OCI-M1 (cell line): ENCODE results near the gene OSBPL10.

ENCODE experiments used
- DNase-seq: peaks from one replicate; lab custom pipeline; 2025; lab: John Stamatoyannopoulos, UW

The OSBPL10 gene

DNA sequence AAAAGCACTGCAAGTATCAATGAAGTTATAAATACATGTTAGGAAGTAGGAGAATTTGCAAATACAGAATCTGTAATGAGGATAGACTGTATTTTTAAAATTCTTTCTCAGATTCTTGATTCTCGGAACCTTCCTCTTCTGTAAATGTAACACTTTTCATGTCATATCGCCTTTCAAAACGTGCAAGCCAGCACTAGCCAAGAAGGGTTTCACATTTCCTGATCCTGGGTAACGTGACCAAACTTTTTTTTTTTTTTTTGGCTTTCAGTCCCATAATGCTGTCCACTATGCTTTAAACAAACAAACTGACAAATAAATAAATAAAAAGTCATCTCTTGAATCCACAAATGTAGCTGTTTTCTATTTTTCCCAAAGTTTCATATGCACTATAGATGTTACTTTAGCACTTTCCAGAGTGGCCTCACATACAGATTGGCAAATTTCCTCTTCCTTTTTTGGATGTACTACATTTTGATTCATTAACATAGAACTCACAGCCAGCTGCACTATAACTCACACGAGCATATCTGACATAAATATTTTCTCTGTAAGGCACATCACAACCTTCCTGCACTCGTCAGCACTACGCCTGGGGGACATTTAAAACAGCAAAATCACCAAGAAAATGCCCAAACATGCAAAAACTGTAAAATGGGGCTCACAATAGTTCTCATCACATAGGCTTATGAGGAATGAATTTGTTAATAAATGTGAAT is 208.1 kb downstream of the OSBPL10 start:
- DNase-seq: no peak

DNA sequence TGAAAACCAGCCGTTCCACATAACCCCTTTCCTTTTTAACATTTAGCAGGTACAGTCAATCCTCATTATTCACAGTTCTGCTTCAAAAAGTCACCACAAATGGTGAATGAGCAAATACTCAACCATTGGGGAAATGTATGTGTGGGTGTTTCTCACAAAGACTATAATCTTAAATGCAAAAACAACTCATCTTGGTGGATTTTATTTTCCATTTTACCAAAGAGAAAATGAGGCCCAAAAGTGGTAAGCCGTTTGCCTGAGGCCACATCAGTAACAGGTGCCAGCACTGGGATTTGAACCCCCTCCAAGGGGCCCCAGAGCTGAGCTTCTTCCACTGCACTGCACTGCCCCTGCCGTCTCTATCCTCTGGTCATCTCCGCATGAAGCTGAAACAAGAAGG is 208.8 kb downstream of the OSBPL10 start:
- DNase-seq: no peak

GRCh38 chr3:31770822-31771326 is 210.2 kb downstream of the OSBPL10 start:
- no peak for DNase-seq

DNA sequence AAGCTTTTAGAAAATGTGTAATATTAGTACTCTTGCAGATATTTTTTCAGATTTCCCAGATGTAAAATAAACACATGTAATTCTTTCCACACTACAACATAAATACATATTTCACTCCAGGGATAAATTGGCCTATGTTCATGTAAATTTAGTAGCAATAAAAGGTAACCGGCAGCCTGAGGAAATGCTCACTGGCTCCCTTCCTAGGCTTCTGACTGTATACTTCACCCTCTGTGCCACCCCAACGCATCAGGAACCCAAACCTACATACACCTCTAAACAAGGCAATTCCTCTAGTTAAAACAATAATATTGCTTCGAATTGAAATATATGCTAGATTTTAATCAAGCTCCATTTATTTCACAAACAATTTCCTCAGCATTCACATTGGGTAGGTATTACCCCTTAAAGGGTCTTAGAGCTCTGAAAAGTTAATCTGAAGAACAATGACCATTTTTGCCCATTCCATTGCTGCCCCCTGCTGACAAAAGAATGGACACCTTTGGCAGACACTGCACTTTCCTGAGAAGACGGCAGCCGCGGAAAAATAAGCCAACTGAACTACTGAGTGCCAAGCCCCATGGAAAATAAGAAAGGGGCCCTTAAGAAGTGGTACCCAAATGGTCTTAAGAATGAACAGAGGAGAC is 212.5 kb downstream of the OSBPL10 start:
- peak; percentile 81 for DNase-seq

DNA sequence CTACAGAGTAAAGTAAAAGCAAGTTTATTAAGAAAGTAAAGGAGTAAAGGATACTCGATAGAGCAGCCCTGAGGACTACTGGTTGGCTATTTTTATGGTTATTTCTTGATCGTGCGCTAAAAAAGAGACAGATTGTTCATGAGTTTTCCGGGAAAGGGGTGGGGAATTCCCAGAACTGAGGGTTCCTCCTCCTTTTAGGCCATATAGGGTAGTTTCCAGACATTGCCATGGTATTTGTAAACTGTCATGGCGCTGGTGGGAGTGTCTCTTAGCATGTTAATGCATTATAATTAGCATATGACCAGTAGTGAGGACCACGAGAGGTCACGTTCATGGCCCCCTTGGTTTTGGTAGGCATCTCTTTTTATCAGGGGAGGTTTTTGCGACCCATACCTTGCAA is 213.1 kb downstream of the OSBPL10 start:
- DNase-seq: peak; percentile 40

- no peak for DNase-seq
Observed at GRCh38 chr3:31766669-31767068, 214.4 kb downstream of the OSBPL10 start.

- DNase-seq: no peak
Observed at GRCh38 chr3:31765871-31766270, 215.2 kb downstream of the OSBPL10 start.

DNA sequence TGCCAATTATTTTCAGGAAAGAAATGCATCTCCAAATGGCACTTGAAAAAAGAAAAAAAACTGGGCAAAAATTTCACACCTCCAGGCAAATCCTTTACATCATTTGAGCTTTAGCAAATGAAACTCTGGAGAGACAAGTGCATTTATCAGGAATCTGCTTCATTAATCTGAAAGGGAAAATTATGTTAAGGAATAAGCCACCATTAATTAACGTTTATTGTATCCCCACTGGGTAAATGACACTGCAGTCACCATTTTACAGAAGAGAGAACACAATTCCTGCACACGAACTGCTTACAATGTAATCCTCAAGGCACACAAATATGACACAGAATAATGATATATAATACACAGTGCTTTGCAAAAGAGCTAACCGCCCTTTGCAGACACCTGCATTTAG is 217.3 kb downstream of the OSBPL10 start:
- DNase-seq: no peak

DNA sequence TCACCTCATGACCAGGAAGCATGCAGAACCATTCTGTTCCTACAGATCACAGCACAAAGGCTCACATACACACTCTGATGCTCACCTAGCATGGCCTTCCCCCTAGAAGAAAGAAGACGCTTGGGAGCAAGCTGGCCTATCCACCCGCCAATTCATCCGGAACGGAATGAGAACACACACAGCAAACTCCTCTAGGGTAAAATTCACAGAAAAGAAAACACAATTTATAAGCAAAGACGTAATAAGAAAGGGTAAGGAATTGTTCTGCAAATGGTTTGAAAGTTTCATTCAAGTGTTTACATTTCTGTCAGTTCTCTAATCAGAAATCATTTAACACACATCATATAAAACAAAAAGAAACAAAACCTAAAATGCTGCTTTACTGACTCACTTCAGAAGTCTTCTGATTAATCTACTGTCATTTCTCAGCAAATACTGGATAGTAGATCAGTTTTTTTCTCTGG is 218.1 kb downstream of the OSBPL10 start:
- no peak for DNase-seq

DNA sequence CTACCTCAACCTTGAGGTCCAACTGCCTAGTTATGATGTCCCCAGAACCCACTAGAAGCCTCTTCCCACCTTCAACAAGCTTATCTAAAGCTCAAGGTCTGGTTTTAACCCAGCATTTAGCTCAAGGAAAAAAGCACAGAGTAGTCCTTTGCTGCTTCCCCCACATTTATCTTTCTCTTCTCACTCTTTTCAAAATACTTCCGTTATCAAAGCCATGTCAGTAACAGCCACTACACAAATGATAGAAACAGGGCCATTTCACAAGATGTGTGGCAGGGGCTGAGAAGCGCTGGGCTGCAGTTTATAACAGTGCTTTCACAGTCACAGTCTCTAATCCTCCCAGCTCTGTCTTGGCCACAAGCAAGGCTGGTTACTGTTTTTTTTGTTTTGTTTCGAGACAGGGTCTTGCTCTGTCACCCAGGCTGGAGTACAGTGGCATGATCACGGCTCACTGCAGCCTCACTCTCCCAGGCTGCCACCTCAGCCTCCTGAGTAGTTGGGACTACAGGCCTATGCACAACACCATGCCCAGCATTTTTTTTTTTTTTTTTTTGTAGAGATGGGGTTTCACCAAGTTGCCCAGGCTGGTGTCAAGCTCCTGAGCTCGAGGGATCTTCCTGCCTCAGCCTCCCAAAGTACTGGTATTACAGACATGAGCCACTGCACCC is 218.8 kb downstream of the OSBPL10 start:
- peak; percentile 80 for DNase-seq

DNA sequence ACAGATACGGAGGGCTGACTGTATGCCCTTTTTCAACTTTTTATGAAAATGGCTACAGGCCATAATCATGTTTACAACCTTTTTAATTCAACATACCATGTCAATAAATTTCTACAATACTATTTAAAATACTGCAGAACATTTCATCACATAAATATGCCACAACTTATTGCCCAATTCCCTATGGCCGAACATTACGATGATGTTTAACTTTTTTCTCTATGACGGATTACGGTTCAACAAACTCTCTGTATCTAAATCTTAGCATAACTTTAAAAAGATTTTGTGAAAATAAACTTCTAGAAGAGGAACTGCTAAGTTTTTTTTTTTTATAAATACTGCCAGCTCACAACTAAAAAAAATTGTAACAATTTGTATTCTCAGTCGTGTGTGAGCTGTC is 220.4 kb downstream of the OSBPL10 start:
- DNase-seq: no peak

GRCh38 chr3:31758322-31758965 is 222.6 kb downstream of the OSBPL10 start:
- DNase-seq: peak; percentile 61

- peak; percentile 32 for DNase-seq
Observed at GRCh38 chr3:31755926-31756658, 225.0 kb downstream of the OSBPL10 start.

DNA sequence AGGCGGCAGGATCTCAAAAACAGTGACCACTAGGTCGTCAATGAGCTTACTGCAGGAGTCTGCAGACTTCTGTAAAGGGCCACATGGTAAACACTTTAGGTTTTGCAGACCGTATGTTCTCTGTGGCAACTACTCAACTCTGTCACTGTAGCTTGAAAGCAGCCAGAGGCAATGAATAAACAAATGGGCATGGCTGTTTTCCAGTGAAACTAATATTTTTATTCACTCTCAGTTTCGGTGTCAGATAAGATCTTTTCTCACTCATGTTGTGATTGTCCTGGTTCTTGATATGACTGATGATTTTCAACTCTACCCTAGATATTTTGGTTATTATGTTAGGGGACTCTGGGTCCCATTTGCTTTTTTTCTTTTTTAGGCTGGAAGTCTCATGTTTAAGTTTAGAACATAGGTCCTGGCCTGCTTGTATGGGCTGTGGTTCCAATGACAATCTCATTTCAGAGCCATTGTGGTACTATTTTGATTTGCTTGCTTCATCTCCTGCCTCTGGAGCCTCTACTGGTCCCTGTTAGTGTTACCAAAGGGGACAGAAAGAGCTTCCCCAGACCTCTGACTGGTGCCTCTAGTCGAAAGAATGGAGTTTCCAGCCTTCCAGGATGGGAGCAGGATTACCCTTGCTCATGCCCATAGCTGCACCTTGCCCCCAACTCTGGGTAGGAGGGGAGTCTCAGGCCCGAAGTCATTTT is 226.3 kb downstream of the OSBPL10 start:
- no peak for DNase-seq

GRCh38 chr3:31753050-31753425 is 228.0 kb downstream of the OSBPL10 start:
- no peak for DNase-seq

DNA sequence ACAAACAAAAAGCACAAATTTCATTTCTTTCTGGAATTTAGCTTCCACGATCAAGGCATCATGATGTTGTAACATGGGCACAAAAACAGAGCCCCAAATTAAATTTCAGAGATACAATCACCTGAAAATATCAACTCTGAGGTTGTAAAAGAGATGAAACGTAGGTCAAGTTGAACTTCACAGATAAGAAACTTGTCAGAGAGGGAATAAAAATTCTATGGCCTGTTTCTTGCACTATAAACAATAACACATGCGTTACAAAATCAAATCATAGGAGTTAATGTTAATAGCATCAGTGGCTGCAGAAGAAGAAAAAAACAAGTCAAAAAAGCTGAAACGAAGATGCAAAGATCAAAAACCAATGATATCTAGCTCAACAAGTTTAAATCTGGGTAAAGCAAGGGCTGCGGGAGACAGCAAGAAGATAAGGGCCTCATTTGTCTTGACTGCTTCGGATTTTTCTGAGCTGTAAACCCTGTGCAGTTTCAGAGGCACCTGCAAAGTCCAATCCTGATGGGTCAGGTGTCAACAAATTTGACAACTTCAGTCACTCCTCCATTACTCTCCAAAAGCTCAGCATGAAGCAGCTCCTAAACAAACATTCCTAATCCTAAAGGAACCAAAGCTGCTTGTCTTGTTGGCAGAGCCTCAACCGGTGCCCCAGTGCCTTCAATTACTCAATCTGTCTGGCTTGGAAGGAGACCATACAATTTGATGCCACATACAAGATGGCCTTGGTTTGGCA is 228.6 kb downstream of the OSBPL10 start:
- DNase-seq: no peak

GRCh38 chr3:31750341-31750740 is 230.7 kb downstream of the OSBPL10 start:
- DNase-seq: no peak

GRCh38 chr3:31748933-31749295 is 232.1 kb downstream of the OSBPL10 start:
- DNase-seq: no peak

- DNase-seq: no peak
Observed at GRCh38 chr3:31748281-31748932, 232.7 kb downstream of the OSBPL10 start.

- no peak for DNase-seq
Observed at GRCh38 chr3:31747785-31748184, 233.3 kb downstream of the OSBPL10 start.
